Posterior vena cava (tissue), 2 donors: ENCODE measurements around the gene HOXD10. TPM values are rescaled to one million over a fixed set of nuclear protein-coding genes. Genes with fewer than 3 reads are reported as not detected.
A peak's percentile ranks its signal among the peaks of the same experiment; 100 is the strongest.

Source experiments
- DNase-seq: peaks from one replicate; pipeline ENCODE4 v3.0.0-alpha.2; 2020; ENCODE audit warnings: low spot score
- intact Hi-C, 2 donors: fragments of 100-400 bp; cut with DNase I; formaldehyde crosslinking; loops; one replicate each; pipeline versions ENCODE4 v1.14.1 to v1.14.2; 2022 to 2023
- long read RNA-seq, 2 donors: library from polyadenylated mRNA; unstranded; transcript quantifications; one replicate each; pipeline ENCODE4 v2.0.0, GENCODE V29; 2020 to 2021
- total RNA-seq, 2 donors: library from RNA; stranded (reverse); fragmentation: NEBNext Ultra II Directional; extraction: Animal tissue kit (Norgen Biotek cat#: 25700); gene quantifications; one replicate each; pipeline ENCODE4 v1.2.1, GENCODE V29; 2021
- donor health status: DM: yes; HTN: yes; CAD: no.
- donor health status: DM: yes; HTN: yes; CAD: no.

The HOXD10 gene
- total RNA-seq = 10 to 100 TPM in 1 of 2 donors, 1 to 10 TPM in 1; 1.6 to 10.1 TPM
- long read RNA-seq, donor 1, partial matches to known transcripts = 0 of 1 reads
- long read RNA-seq, donor 1, other reads (novel, unspliced or antisense) = 1 of 1 reads
- long read RNA-seq, donor 2, partial matches to known transcripts = 0 of 3 reads
- long read RNA-seq, donor 2, other reads (novel, unspliced or antisense) = 3 of 3 reads

- peak; percentile 89 for DNase-seq
- intact Hi-C loops = no loop called here
Measured at GRCh38 chr2:176115883-176116813, at the start of gene HOXD10. Gene HOXD10 (plus strand): TSS chr2:176116778. CDS start chr2:176116834, 56 bp downstream.

- intact Hi-C loops = no loop called here
Measured at GRCh38 chr2:176067589-176068418, 48.8 kb upstream of the HOXD10 start.

GRCh38 chr2:176068419-176068832 is 48.2 kb upstream of the HOXD10 start:
- intact Hi-C loops = no loop called here
- no peak for DNase-seq

More at GRCh38 chr2:176067589-176068418, 48.8 kb upstream of the HOXD10 start:
- DNase-seq = no peak

GRCh38 chr2:176071330-176072291 is 45.0 kb upstream of the HOXD10 start:
- no peak for DNase-seq
- intact Hi-C loops = no loop called here

GRCh38 chr2:176072292-176072669 is 44.3 kb upstream of the HOXD10 start:
- no peak for DNase-seq
- intact Hi-C loops = no loop called here

- intact Hi-C loops = no loop called here
- no peak for DNase-seq
Measured at GRCh38 chr2:176072951-176073904, 43.4 kb upstream of the HOXD10 start.

GRCh38 chr2:176074919-176075425 is 41.6 kb upstream of the HOXD10 start:
- intact Hi-C loops = no loop called here
- no peak for DNase-seq

- intact Hi-C loops = no loop called here
- no peak for DNase-seq
Measured at GRCh38 chr2:176075481-176075880, 41.1 kb upstream of the HOXD10 start.

- intact Hi-C loops = no loop called here
- no peak for DNase-seq
Measured at GRCh38 chr2:176076063-176076462, 40.5 kb upstream of the HOXD10 start.

- intact Hi-C loops = no loop called here
- DNase-seq = no peak
Measured at GRCh38 chr2:176076796-176077195, 39.8 kb upstream of the HOXD10 start.

- intact Hi-C loops = no loop called here
- no peak for DNase-seq
Measured at GRCh38 chr2:176078541-176079284, 37.9 kb upstream of the HOXD10 start.

- intact Hi-C loops = no loop called here
- DNase-seq = no peak
Measured at GRCh38 chr2:176079285-176079830, 37.2 kb upstream of the HOXD10 start.

GRCh38 chr2:176079831-176080539 is 36.6 kb upstream of the HOXD10 start:
- no peak for DNase-seq
- intact Hi-C loops = loop anchor here in 1 of 2 donors (10.0 kb wide), 1 partner anchor 395 kb away; no protein-coding TSS in a partner anchor

GRCh38 chr2:176080540-176081375 is 35.8 kb upstream of the HOXD10 start:
- no peak for DNase-seq
- intact Hi-C loops = loop anchor here in 1 of 2 donors (10.0 kb wide), 1 partner anchor 396 kb away; no protein-coding TSS in a partner anchor

- intact Hi-C loops = loop anchor here in 1 of 2 donors (10.0 kb wide), 1 partner anchor 397 kb away; no protein-coding TSS in a partner anchor
- DNase-seq = no peak
Measured at GRCh38 chr2:176081376-176081836, 35.2 kb upstream of the HOXD10 start.
